Activated T-helper 2 cell treated with anti-CD3 and anti-CD28 coated beads, Interferon-gamma antibody, Interleukin-2, Interleukin-4, amounts not matched to agents 10 μg/mL and 5 μg/mL and 100 μg/mL, durations not matched to agents 14 hours and 24 hours and 36 hours (primary cell): ENCODE results near the gene TSSK6. TPM values are rescaled to one million over a fixed set of nuclear protein-coding genes. Genes with fewer than 3 reads are reported as not detected.
A peak's percentile ranks its signal among the peaks of the same experiment; 100 is the strongest.

ENCODE experiments used
- DNase-seq: peaks from one replicate; pipeline ENCODE4 v3.0.0; 2021; ENCODE audit warnings: low spot score
- H3K27ac Mint-ChIP-seq: one replicate; pipeline ENCODE4 v1.8.0; 2021; ENCODE audit warnings: mixed read lengths
- H3K27me3 Mint-ChIP-seq: one replicate; pipeline ENCODE4 v1.8.0; 2021; ENCODE audit warnings: low read depth, mixed read lengths
- H3K36me3 Mint-ChIP-seq: one replicate; pipeline ENCODE4 v1.8.0; 2021; ENCODE audit warnings: low read depth, mixed read lengths
- H3K4me1 Mint-ChIP-seq: one replicate; pipeline ENCODE4 v1.8.0; 2021; ENCODE audit warnings: low read depth, mixed read lengths
- H3K4me3 Mint-ChIP-seq: one replicate; pipeline ENCODE4 v1.8.0; 2021; ENCODE audit warnings: low read depth, mild to moderate bottlenecking, moderate library complexity, mixed read lengths
- H3K9me3 Mint-ChIP-seq: one replicate; pipeline ENCODE4 v1.8.0; 2021; ENCODE audit warnings: mixed read lengths
- intact Hi-C: fragments of 100-400 bp; cut with micrococcal nuclease; formaldehyde crosslinking; loops from one replicate; pipeline ENCODE4 v1.15.1; 2023
- total RNA-seq: library from RNA; stranded (reverse); gene quantifications from 2 replicates; pipeline ENCODE4 v1.2.3, GENCODE V29; 2022

The TSSK6 gene
- total RNA-seq, 1 donor from 2014 or later, result 2.9 TPM

DNA sequence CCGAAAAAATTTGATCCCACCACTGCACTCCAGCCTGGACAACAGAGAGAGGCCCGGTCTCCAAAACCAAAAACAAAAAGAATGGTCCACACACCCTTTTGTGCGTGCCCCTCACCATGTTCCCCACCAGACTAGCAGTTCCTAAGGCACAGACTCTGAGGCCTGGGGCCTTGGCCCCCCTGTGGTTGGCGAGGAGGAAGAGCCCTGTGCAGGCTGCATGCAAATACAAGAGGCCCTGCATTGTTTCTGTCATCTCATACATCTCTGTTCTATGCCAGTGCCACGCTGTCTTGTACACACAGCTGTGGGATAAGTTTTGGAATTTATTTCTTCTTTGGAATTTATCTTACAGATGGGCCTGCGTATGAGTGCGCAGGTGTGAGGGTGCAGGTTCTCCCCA, 8.7 kb upstream of the TSSK6 start:
- intact Hi-C loops, result no loop called here
- Mint-ChIP-seq H3K4me3 (no peak overlapping the region), H3K36me3 (peaks cover 40% of the 10 kb centered on the region), H3K27ac (no peak overlapping the region), H3K27me3 (no peaks in the 10 kb centered on the region), H3K4me1 (peaks cover 6% of the 10 kb centered on the region), H3K9me3 (no peaks in the 10 kb centered on the region)
- no peak for DNase-seq

DNA sequence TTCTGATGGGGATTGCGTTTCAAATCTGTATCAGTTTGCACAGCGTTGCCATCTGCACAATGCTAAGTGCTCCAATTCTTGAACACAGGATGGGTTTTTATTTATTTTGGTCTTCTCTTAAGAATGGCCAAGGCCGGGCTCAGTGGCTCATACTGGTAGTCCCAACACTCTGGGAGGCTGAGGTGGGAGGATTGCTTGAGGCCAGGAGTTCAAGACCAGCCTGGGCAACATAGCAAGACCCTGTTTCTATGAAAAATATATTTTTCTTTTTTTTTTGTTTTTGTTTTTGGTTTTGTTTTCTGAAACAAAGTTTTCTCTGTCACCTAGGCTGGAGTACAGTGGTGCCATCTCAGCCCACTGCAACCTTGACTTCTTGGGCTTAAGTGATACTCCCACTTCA, 7.8 kb upstream of the TSSK6 start:
- H3K36me3 Mint-ChIP-seq, result peaks cover 41% of the 10 kb centered on the region
- H3K27me3 Mint-ChIP-seq, result no peaks in the 10 kb centered on the region
- H3K9me3 Mint-ChIP-seq, result no peaks in the 10 kb centered on the region
- H3K4me3 Mint-ChIP-seq, result no peak overlapping the region
- peaks cover 6% of the 10 kb centered on the region for H3K4me1 Mint-ChIP-seq
- intact Hi-C loops, result no loop called here
- H3K27ac Mint-ChIP-seq, result no peak overlapping the region
- DNase-seq, result no peak

- H3K27ac Mint-ChIP-seq, result no peak overlapping the region
- H3K9me3 Mint-ChIP-seq, result no peaks in the 10 kb centered on the region
- peaks cover 6% of the 10 kb centered on the region for H3K4me1 Mint-ChIP-seq
- DNase-seq, result no peak
- intact Hi-C loops, result no loop called here
- H3K36me3 Mint-ChIP-seq, result peaks cover 37% of the 10 kb centered on the region
- no peak overlapping the region for H3K4me3 Mint-ChIP-seq
- no peaks in the 10 kb centered on the region for H3K27me3 Mint-ChIP-seq
Measured at GRCh38 chr19:19520989-19521388, 5.6 kb upstream of the TSSK6 start.

GRCh38 chr19:19517235-19517619, 1.9 kb upstream of the TSSK6 start:
- Mint-ChIP-seq H3K27me3 (no peaks in the 10 kb centered on the region), H3K27ac (peak overlapping the region; percentile 94), H3K36me3 (peaks cover 38% of the 10 kb centered on the region), H3K4me1 (peaks cover 6% of the 10 kb centered on the region), H3K4me3 (peak overlapping the region; percentile 92), H3K9me3 (no peaks in the 10 kb centered on the region)
- DNase-seq, result no peak
- intact Hi-C loops, result no loop called here

DNA sequence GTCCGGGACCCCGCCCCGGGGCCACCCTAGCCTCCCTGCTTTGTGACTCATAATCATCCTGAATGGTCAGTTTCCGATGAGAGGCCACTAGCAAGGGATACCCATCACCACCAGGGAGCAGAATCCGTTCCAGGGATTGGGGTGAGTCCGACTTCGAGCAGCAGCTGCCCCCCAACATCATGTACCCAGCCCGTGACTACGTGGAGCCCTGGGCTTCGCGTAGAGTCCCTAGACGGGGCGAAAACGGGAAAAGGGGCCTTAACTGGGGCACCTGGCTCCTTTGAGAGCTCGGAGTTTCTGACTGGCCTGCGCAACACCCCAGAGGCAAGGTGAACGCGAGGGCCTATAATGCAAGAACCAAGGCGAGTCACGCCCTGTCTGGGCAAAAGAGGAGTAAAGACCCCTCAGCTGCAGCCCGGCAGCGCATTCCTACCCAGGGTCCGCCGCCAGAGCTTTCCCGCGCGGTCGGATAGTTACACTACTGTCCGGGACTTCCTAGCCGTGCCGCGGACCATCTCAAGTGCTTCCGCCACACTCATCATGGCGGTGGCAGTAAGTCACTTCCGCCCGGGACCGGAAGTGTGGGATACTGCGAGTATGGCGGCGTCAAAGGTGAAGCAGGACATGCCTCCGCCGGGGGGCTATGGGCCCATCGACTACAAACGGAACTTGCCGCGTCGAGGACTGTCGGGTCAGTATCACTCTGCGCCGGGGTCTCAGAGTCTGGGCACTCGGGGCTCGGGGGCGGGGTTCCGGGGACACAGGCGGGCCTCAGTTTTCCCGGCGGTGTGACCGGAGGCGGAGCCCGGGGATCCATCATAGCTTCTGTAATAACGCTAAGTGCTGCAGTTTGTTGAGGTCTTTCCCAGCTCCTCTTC, 533 bp upstream of the TSSK6 start, which contains the start of gene NDUFA13:
Gene NDUFA13 (plus strand): TSS at position 584 of the 878 bp plus-strand sequence. CDS start 14 bp downstream, at position 598.
- intact Hi-C loops, result no loop called here
- peak within 1 kb of the TSS; percentile 94 for H3K27ac Mint-ChIP-seq

GRCh38 chr19:19514215-19514657, 1.1 kb downstream of the TSSK6 start:
- no peak overlapping the region for H3K27ac Mint-ChIP-seq
- intact Hi-C loops, result no loop called here
- H3K27me3 Mint-ChIP-seq, result no peaks in the 10 kb centered on the region
- no peaks in the 10 kb centered on the region for H3K4me1 Mint-ChIP-seq
- DNase-seq, result no peak
- no peaks in the 10 kb centered on the region for H3K9me3 Mint-ChIP-seq
- H3K4me3 Mint-ChIP-seq, result peak overlapping the region; percentile 51
- H3K36me3 Mint-ChIP-seq, result peaks cover 20% of the 10 kb centered on the region

More for the DNA sequence above, 533 bp upstream of the TSSK6 start, which contains the start of gene NDUFA13:
- no peaks in the 10 kb centered on the region for H3K27me3 Mint-ChIP-seq
- peaks cover 3% of the 10 kb centered on the region for H3K4me1 Mint-ChIP-seq
- no peaks in the 10 kb centered on the region for H3K9me3 Mint-ChIP-seq
- DNase-seq, result peak; percentile 92
- peaks cover 35% of the 10 kb centered on the region for H3K36me3 Mint-ChIP-seq
- peak within 1 kb of the TSS; percentile 92 for H3K4me3 Mint-ChIP-seq

- Mint-ChIP-seq H3K4me1 (no peaks in the 10 kb centered on the region), H3K4me3 (peak overlapping the region; percentile 39), H3K9me3 (no peaks in the 10 kb centered on the region), H3K27me3 (no peaks in the 10 kb centered on the region), H3K36me3 (peaks cover 17% of the 10 kb centered on the region), H3K27ac (no peak overlapping the region)
- intact Hi-C loops, result no loop called here
- no peak for DNase-seq
Measured at GRCh38 chr19:19513682-19514081, 1.7 kb downstream of the TSSK6 start.

GRCh38 chr19:19510432-19510831, 4.9 kb downstream of the TSSK6 start:
- Mint-ChIP-seq H3K27me3 (no peaks in the 10 kb centered on the region), H3K27ac (no peak overlapping the region), H3K4me3 (no peak overlapping the region), H3K9me3 (no peaks in the 10 kb centered on the region), H3K4me1 (no peaks in the 10 kb centered on the region), H3K36me3 (peaks cover 31% of the 10 kb centered on the region)
- no peak for DNase-seq
- intact Hi-C loops, result no loop called here

DNA sequence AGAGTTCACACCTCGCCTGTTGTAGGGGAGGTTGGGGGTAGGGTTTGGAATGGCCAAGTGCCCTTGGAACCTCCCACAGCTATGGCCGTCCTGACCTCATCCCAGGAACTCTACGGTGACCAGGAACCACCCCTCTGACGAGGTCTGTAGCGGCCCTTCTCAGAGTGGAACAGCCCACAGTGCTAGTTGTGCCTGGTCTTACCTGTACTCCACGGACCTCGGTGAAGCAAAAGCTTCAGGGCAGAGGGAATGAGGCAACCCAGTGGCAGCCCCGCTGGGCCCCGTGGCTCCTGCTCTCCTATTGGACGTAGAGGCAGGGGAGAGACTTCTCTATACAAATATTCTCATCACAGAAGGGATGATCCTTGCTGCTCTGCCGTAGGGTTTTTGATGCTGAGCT, 7.1 kb downstream of the TSSK6 start:
- no peak for DNase-seq
- Mint-ChIP-seq H3K4me3 (no peak overlapping the region), H3K27me3 (no peaks in the 10 kb centered on the region), H3K27ac (no peak overlapping the region), H3K36me3 (peaks cover 43% of the 10 kb centered on the region), H3K9me3 (no peaks in the 10 kb centered on the region), H3K4me1 (no peaks in the 10 kb centered on the region)
- intact Hi-C loops, result no loop called here

- Mint-ChIP-seq H3K27ac (no peak overlapping the region), H3K9me3 (no peaks in the 10 kb centered on the region), H3K4me1 (no peaks in the 10 kb centered on the region), H3K27me3 (no peaks in the 10 kb centered on the region), H3K36me3 (peaks cover 51% of the 10 kb centered on the region), H3K4me3 (no peak overlapping the region)
- DNase-seq, result no peak
- intact Hi-C loops, result no loop called here
Measured at GRCh38 chr19:19507354-19507753, 8.0 kb downstream of the TSSK6 start.

- no peaks in the 10 kb centered on the region for H3K4me1 Mint-ChIP-seq
- H3K4me3 Mint-ChIP-seq, result no peak overlapping the region
- H3K27me3 Mint-ChIP-seq, result no peaks in the 10 kb centered on the region
- H3K36me3 Mint-ChIP-seq, result peaks cover 57% of the 10 kb centered on the region
- DNase-seq, result no peak
- intact Hi-C loops, result no loop called here
- no peaks in the 10 kb centered on the region for H3K9me3 Mint-ChIP-seq
- no peak overlapping the region for H3K27ac Mint-ChIP-seq
Measured at GRCh38 chr19:19506592-19506991, 8.8 kb downstream of the TSSK6 start.

GRCh38 chr19:19505669-19506326, 9.6 kb downstream of the TSSK6 start:
- Mint-ChIP-seq H3K36me3 (peaks cover 61% of the 10 kb centered on the region), H3K27me3 (no peaks in the 10 kb centered on the region), H3K27ac (no peak overlapping the region), H3K4me1 (no peaks in the 10 kb centered on the region), H3K9me3 (no peaks in the 10 kb centered on the region), H3K4me3 (no peak overlapping the region)
- no peak for DNase-seq
- intact Hi-C loops, result no loop called here
